Neuron (in vitro differentiated cells): ENCODE measurements around the gene TMPRSS12.

Source experiments
- H2AFZ ChIP-seq: one replicate; pipeline ENCODE4 v1.6.1; 2013; ENCODE audit warnings: low read depth, mild to moderate bottlenecking, inconsistent platforms, low read length, moderate library complexity
- H3K27me3 ChIP-seq: one replicate; pipeline ENCODE4 v1.6.1; 2013; ENCODE audit warnings: low read length; ENCODE audit not compliant: insufficient read depth
- H3K36me3 ChIP-seq: one replicate; pipeline ENCODE4 v1.6.1; 2013; ENCODE audit warnings: low read length; ENCODE audit not compliant: insufficient read depth
- H3K4me1 ChIP-seq: one replicate; pipeline ENCODE4 v1.6.1; 2013; ENCODE audit warnings: low read length; ENCODE audit not compliant: insufficient read depth
- H3K4me3 ChIP-seq: 2 replicates; pipeline ENCODE4 v1.5.1; 2013; ENCODE audit warnings: mild to moderate bottlenecking, low read length, moderate library complexity
- H3K9me3 ChIP-seq: one replicate; pipeline ENCODE4 v1.6.1; 2013; ENCODE audit warnings: low read length

TMPRSS12 gene

DNA sequence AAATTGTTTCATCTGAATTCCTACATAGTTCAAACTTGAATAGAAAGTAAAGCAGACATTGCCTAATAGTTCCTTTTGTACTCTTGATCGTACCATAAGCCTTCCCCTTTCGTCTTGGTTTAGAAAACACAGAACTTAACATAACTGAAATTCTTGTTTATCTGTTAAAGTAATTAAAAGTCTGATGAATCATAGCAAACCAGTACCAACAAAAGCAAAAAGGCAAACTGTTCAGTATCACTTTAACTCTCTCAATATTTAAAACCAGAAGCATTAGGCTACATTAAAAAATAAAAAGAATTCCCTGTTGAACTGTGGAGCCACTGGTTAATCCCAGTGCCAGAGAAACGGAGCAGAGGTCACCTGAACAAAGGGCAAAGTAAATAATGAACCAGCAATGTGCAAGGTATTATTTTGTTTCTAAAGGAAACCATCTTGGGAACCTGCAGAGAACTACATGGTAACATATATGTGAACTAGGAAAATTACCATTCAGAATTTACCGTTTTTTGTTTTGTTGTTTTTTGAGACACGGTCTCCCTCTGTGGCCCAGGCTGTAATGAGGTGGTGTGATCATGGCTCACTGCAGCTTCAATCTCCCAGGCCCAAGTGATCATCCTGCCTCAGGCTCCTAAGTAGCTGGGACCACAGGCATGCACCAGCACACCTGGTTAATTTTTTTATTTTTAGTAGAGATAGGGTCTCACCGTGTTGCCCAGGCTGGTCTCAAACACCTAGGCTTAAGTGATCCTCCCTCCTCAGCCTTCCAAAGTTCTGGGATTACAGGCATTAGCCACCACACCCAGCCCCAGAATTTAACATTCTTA is 92.5 kb downstream of the TMPRSS12 start:
- Histone ChIP-seq H3K27me3 (no peaks in the 10 kb centered on the region), H2AFZ (no peak overlapping the region), H3K9me3 (peaks cover 5% of the 10 kb centered on the region), H3K36me3 (no peaks in the 10 kb centered on the region), H3K4me1 (peaks cover 6% of the 10 kb centered on the region), H3K4me3 (no peak overlapping the region)

DNA sequence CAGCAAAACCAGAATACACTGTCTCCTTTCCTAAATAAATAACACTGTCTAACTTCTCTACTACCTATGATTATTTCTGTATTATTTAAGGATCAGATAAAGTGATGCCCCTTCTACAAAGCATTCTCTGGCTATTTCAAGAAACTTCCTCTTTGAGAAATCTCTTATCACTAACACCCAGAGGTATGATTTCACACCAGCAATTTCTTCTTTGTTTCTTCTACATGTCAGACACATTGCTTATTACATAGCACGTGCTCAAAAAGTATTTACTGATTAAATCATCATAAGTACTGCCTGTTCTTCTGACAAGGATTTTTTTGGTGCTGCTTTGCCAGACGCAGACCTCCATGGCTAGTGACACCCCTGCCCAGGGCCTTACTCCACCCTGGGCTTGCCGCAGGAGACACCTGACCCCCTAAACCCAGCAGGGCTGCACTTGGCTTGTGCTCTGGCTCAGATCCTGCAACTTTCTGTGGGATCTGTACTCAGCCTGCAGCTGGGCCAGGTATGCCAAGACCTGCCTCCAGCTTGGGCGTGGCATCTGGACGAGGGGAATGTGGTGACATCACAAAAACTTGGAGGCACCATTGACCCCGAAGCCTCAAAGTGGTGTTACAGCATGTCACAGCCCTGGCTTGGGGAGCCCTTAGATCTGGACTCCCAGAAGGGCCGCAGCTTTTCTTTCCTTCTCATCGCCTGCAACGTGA is 94.2 kb downstream of the TMPRSS12 start:
- Histone ChIP-seq H3K36me3 (no peaks in the 10 kb centered on the region), H2AFZ (no peak overlapping the region), H3K4me3 (no peak overlapping the region), H3K4me1 (peaks cover 6% of the 10 kb centered on the region), H3K27me3 (no peaks in the 10 kb centered on the region), H3K9me3 (peaks cover 5% of the 10 kb centered on the region)
